ENCODE results near the gene MDFIC. TPM values are rescaled to one million over a fixed set of nuclear protein-coding genes. Genes with fewer than 3 reads are reported as not detected.

MDFIC gene
- total and polyA plus RNA-seq, 4 experiments from 2014 or later, result 68.1 to 194 (median 129) TPM

DNA sequence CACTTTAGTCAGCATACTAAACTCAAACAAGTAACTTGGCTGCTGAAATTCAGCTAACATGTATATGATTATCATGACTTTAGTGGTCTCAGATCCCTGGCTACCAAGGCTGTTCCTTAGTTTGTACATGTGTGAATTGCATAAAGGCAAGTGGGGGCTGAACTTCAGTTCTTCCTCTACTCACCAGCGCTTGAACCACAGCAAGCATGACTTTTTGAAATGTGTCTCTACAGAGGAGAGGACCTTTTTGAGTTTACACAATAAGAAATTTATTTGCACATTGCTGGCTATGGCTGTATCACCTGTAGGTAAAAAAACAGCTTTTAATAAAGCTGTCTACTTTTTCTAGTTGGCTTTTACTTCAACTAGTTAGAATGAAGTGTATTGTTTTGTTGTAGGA is 48.8 kb downstream of the MDFIC start:
- Histone ChIP-seq H3K27me3 (ENCODE audit: insufficient read depth, low read length) (no peaks in the 10 kb centered on the region), H3K4me3 (ENCODE audit: low read length in 2 of 2) (no peak overlapping the region), H3K36me3 (ENCODE audit: insufficient read depth, low read length) (no peaks in the 10 kb centered on the region), H3K9me3 (ENCODE audit: control insufficient read depth in 1 of 2, low read length in 2 of 2) (no peaks in the 10 kb centered on the region), H3K27ac (ENCODE audit: low read depth, low read length) (no peak overlapping the region), H3K4me1 (ENCODE audit: insufficient read depth, low read length) (peaks cover 95% of the 10 kb centered on the region)
- Mint-ChIP-seq H3K36me3 (peaks cover 15 to 16% of the 10 kb centered on the region in 2 donors), H3K4me1 (peaks cover 72 to 94% (median 81%) of the 10 kb centered on the region in 4 donors), H3K4me3 (peak overlapping the region in 7 of 8 donors; percentile 39 to 87 (median 73)), H3K9me3 (no peaks in the 10 kb centered on the region), H3K27me3 (no peaks in the 10 kb centered on the region), H3K27ac (peak overlapping the region in 6 of 7 donors; percentile 51 to 83 (median 72))
- ChIA-PET CTCF (ENCODE audit: partially characterized antibody) (interaction anchor here (1.1 kb wide), 1 partner anchor 15 kb away, joined by 3 read pairs; no protein-coding TSS in a partner anchor), POLR2A (ENCODE audit: partially characterized antibody) (interaction anchor here (0.6 to 1.2 kb wide), 3 partner anchors 13 to 15 kb away, joined by 3 read pairs; no protein-coding TSS in a partner anchor)
- intact Hi-C loops (cut with micrococcal nuclease), result loop anchor here (1.0 kb wide), 1 partner anchor 10 kb away; no protein-coding TSS in a partner anchor
- DNase-seq, result no peak

DNA sequence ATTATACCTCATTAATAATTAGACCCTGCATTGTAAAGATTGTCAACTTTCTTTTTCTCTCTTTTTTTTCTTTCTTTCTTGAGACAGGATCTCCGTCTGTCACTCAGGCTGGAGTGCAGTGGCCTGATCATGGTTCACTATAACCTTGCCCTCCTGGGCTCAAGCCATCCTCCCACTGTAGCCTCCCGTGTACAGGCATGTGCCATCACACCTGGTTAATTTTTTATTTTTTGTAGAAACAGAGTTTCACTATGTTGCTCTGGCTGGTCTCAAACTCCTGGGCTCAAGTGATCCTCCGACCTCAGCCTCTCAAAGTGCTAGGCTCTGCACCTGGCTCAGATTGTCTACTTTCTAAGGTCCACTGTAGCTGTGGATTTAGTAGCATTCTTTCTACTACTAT is 50.7 kb downstream of the MDFIC start:
- H3K4me1 Mint-ChIP-seq, result peaks cover 68 to 94% (median 81%) of the 10 kb centered on the region in 4 donors
- intact Hi-C loops (cut with micrococcal nuclease), result no loop called here
- H3K27ac ChIP-seq (ENCODE audit: low read depth, low read length), result no peak overlapping the region
- H3K4me3 Mint-ChIP-seq, result peak overlapping the region in 6 of 8 donors; percentile 36 to 87 (median 67)
- no peak for DNase-seq
- H3K9me3 Mint-ChIP-seq, result no peaks in the 10 kb centered on the region
- no peaks in the 10 kb centered on the region for H3K27me3 ChIP-seq (ENCODE audit: insufficient read depth, low read length)
- peaks cover 95% of the 10 kb centered on the region for H3K4me1 ChIP-seq (ENCODE audit: insufficient read depth, low read length)
- ChIA-PET CTCF (ENCODE audit: partially characterized antibody) (no interaction called here), POLR2A (ENCODE audit: partially characterized antibody) (interaction anchor here (1.3 kb wide), 1 partner anchor 49 kb away, joined by 3 read pairs; no protein-coding TSS in a partner anchor)
- H3K36me3 Mint-ChIP-seq, result peaks cover 8 to 10% of the 10 kb centered on the region in 2 donors
- peak overlapping the region; percentile 56 to 87 (median 60) for H3K27ac Mint-ChIP-seq
- no peaks in the 10 kb centered on the region for H3K36me3 ChIP-seq (ENCODE audit: insufficient read depth, low read length)
- no peaks in the 10 kb centered on the region for H3K27me3 Mint-ChIP-seq
- H3K4me3 ChIP-seq (ENCODE audit: low read length in 2 of 2), result no peak overlapping the region
- H3K9me3 ChIP-seq (ENCODE audit: control insufficient read depth in 1 of 2, low read length in 2 of 2), result no peaks in the 10 kb centered on the region

- Histone ChIP-seq H3K27me3 (ENCODE audit: insufficient read depth, low read length) (no peaks in the 10 kb centered on the region), H3K27ac (ENCODE audit: low read depth, low read length) (no peak overlapping the region), H3K4me3 (ENCODE audit: low read length in 2 of 2) (no peak overlapping the region), H3K4me1 (ENCODE audit: insufficient read depth, low read length) (peaks cover 94% of the 10 kb centered on the region), H3K36me3 (ENCODE audit: insufficient read depth, low read length) (no peaks in the 10 kb centered on the region), H3K9me3 (ENCODE audit: control insufficient read depth in 1 of 2, low read length in 2 of 2) (no peaks in the 10 kb centered on the region)
- Mint-ChIP-seq H3K27me3 (no peaks in the 10 kb centered on the region), H3K4me1 (peaks cover 70 to 93% (median 79%) of the 10 kb centered on the region in 4 donors), H3K36me3 (peaks cover 7 to 8% of the 10 kb centered on the region in 2 donors), H3K4me3 (peak overlapping the region in 4 of 8 donors; percentile 16 to 71 (median 31)), H3K27ac (peak overlapping the region in 4 of 7 donors; percentile 1 to 83 (median 34)), H3K9me3 (no peaks in the 10 kb centered on the region)
- intact Hi-C loops (cut with micrococcal nuclease), result no loop called here
- ChIA-PET CTCF (ENCODE audit: partially characterized antibody) (interaction anchor here (1.3 kb wide), 1 partner anchor 33 kb away, joined by 3 read pairs; no protein-coding TSS in a partner anchor), POLR2A (ENCODE audit: partially characterized antibody) (interaction anchor here (1.2 to 1.3 kb wide), 2 partner anchors 15 to 50 kb away, joined by 3 read pairs; no protein-coding TSS in a partner anchor)
- DNase-seq, result no peak
These were observed 51.3 kb downstream of the MDFIC start for GRCh38 chr7:114973147-114973546.

- DNase-seq, result no peak
- intact Hi-C loops (cut with micrococcal nuclease), result no loop called here
- peaks cover 14 to 18% of the 10 kb centered on the region in 2 donors for H3K36me3 Mint-ChIP-seq
- no peaks in the 10 kb centered on the region for H3K27me3 Mint-ChIP-seq
- Histone ChIP-seq H3K4me3 (ENCODE audit: low read length in 2 of 2) (no peak overlapping the region), H3K4me1 (ENCODE audit: insufficient read depth, low read length) (peaks cover 86% of the 10 kb centered on the region), H3K27me3 (ENCODE audit: insufficient read depth, low read length) (no peaks in the 10 kb centered on the region), H3K27ac (ENCODE audit: low read depth, low read length) (no peak overlapping the region), H3K9me3 (ENCODE audit: control insufficient read depth in 1 of 2, low read length in 2 of 2) (no peaks in the 10 kb centered on the region), H3K36me3 (ENCODE audit: insufficient read depth, low read length) (peaks cover 5% of the 10 kb centered on the region)
- H3K4me1 Mint-ChIP-seq, result peaks cover 67 to 94% (median 81%) of the 10 kb centered on the region in 4 donors
- ChIA-PET POLR2A (ENCODE audit: partially characterized antibody) (interaction anchor here (0.6 to 1.7 kb wide), 4 partner anchors 15 to 55 kb away, joined by 3 to 5 read pairs (median 4); partner anchors contain the start of gene MDFIC), CTCF (ENCODE audit: partially characterized antibody) (interaction anchor here (1.9 kb wide), 1 partner anchor 110 kb away, joined by 8 read pairs; no protein-coding TSS in a partner anchor)
- peak overlapping the region in 4 of 7 donors; percentile 8 to 83 (median 62) for H3K27ac Mint-ChIP-seq
- no peaks in the 10 kb centered on the region for H3K9me3 Mint-ChIP-seq
- peak overlapping the region in 6 of 8 donors; percentile 52 to 79 (median 74) for H3K4me3 Mint-ChIP-seq
These were observed 53.5 kb downstream of the MDFIC start for GRCh38 chr7:114975401-114975800.

GRCh38 chr7:114976666-114977065 is 54.8 kb downstream of the MDFIC start:
- intact Hi-C loops (cut with micrococcal nuclease), result no loop called here
- no peaks in the 10 kb centered on the region for H3K27me3 ChIP-seq (ENCODE audit: insufficient read depth, low read length)
- Mint-ChIP-seq H3K36me3 (peaks cover 26 to 27% of the 10 kb centered on the region in 2 donors), H3K9me3 (no peaks in the 10 kb centered on the region), H3K4me3 (peak overlapping the region in 1 of 8 donors; percentile 36), H3K27ac (peak overlapping the region in 1 of 7 donors; percentile 3), H3K4me1 (peaks cover 64 to 94% (median 80%) of the 10 kb centered on the region in 4 donors), H3K27me3 (no peaks in the 10 kb centered on the region)
- POLR2A ChIA-PET (ENCODE audit: partially characterized antibody), result interaction anchor here (1.1 kb wide), 1 partner anchor 32 kb away, joined by 4 read pairs; no protein-coding TSS in a partner anchor
- DNase-seq, result no peak
- H3K36me3 ChIP-seq (ENCODE audit: insufficient read depth, low read length), result peaks cover 5% of the 10 kb centered on the region
- no peak overlapping the region for H3K27ac ChIP-seq (ENCODE audit: low read depth, low read length)
- no peak overlapping the region for H3K4me3 ChIP-seq (ENCODE audit: low read length in 2 of 2)
- CTCF ChIA-PET (ENCODE audit: partially characterized antibody), result no interaction called here
- no peaks in the 10 kb centered on the region for H3K9me3 ChIP-seq (ENCODE audit: control insufficient read depth in 1 of 2, low read length in 2 of 2)
- peaks cover 86% of the 10 kb centered on the region for H3K4me1 ChIP-seq (ENCODE audit: insufficient read depth, low read length)

- DNase-seq, result no peak
- H3K27ac Mint-ChIP-seq, result peak overlapping the region in 1 of 7 donors; percentile 55
- H3K4me3 Mint-ChIP-seq, result peak overlapping the region in 1 of 8 donors; percentile 16
- H3K27ac ChIP-seq (ENCODE audit: low read depth, low read length), result no peak overlapping the region
- intact Hi-C loops (cut with micrococcal nuclease), result no loop called here
- H3K27me3 Mint-ChIP-seq, result no peaks in the 10 kb centered on the region
- H3K27me3 ChIP-seq (ENCODE audit: insufficient read depth, low read length), result no peaks in the 10 kb centered on the region
- peaks cover 86% of the 10 kb centered on the region for H3K4me1 ChIP-seq (ENCODE audit: insufficient read depth, low read length)
- CTCF ChIA-PET (ENCODE audit: partially characterized antibody), result interaction anchor here (1.2 kb wide), 1 partner anchor 112 kb away, joined by 4 read pairs; no protein-coding TSS in a partner anchor
- H3K36me3 ChIP-seq (ENCODE audit: insufficient read depth, low read length), result peaks cover 5% of the 10 kb centered on the region
- H3K36me3 Mint-ChIP-seq, result peaks cover 31 to 33% of the 10 kb centered on the region in 2 donors
- POLR2A ChIA-PET (ENCODE audit: partially characterized antibody), result interaction anchor here (1.1 to 1.7 kb wide), 2 partner anchors 31 to 54 kb away, joined by 4 to 6 read pairs; no protein-coding TSS in a partner anchor
- no peaks in the 10 kb centered on the region for H3K9me3 Mint-ChIP-seq
- peaks cover 61 to 94% (median 78%) of the 10 kb centered on the region in 4 donors for H3K4me1 Mint-ChIP-seq
- H3K9me3 ChIP-seq (ENCODE audit: control insufficient read depth in 1 of 2, low read length in 2 of 2), result no peaks in the 10 kb centered on the region
- H3K4me3 ChIP-seq (ENCODE audit: low read length in 2 of 2), result no peak overlapping the region
These were observed 55.4 kb downstream of the MDFIC start for GRCh38 chr7:114977277-114977676.

DNA sequence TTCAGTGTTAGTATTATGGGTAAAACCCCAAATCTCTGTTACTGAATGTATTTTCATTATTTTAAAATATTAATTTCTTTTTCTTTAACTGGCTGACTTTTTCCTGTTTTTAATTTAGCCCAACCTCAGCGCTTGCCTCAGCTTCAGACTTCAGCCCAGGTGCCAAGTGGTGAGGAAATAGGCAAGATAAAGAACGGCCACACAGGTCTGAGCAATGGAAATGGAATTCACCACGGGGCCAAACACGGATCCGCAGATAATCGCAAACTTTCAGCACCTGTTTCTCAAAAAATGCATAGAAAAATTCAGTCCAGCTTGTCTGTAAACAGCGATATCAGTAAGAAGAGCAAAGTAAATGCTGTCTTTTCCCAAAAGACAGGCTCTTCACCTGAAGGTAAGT is 57.5 kb downstream of the MDFIC start:
- H3K27ac ChIP-seq (ENCODE audit: low read depth, low read length), result no peak overlapping the region

More for the DNA sequence above, 57.5 kb downstream of the MDFIC start:
- peak overlapping the region in 5 of 8 donors; percentile 30 to 56 (median 47) for H3K4me3 Mint-ChIP-seq
- H3K4me1 ChIP-seq (ENCODE audit: insufficient read depth, low read length), result peaks cover 68% of the 10 kb centered on the region
- peaks cover 53 to 84% (median 62%) of the 10 kb centered on the region in 4 donors for H3K4me1 Mint-ChIP-seq
- peaks cover 5% of the 10 kb centered on the region for H3K36me3 ChIP-seq (ENCODE audit: insufficient read depth, low read length)
- no peaks in the 10 kb centered on the region for H3K9me3 ChIP-seq (ENCODE audit: control insufficient read depth in 1 of 2, low read length in 2 of 2)
- H3K27ac Mint-ChIP-seq, result peak overlapping the region in 4 of 7 donors; percentile 23 to 73 (median 32)
- H3K27me3 Mint-ChIP-seq, result no peaks in the 10 kb centered on the region
- intact Hi-C loops (cut with micrococcal nuclease), result loop anchor here (2.0 kb wide), 1 partner anchor 19 kb away; no protein-coding TSS in a partner anchor
- no peak overlapping the region for H3K4me3 ChIP-seq (ENCODE audit: low read length in 2 of 2)
- no peaks in the 10 kb centered on the region for H3K27me3 ChIP-seq (ENCODE audit: insufficient read depth, low read length)
- no peak for DNase-seq
- H3K9me3 Mint-ChIP-seq, result no peaks in the 10 kb centered on the region
- H3K36me3 Mint-ChIP-seq, result peaks cover 46% of the 10 kb centered on the region in 2 donors
- ChIA-PET CTCF (ENCODE audit: partially characterized antibody) (no interaction called here), POLR2A (ENCODE audit: partially characterized antibody) (no interaction called here)
